Retina (tissue), 1 donor: ENCODE data around the gene SH2B3.
"Not testable (repeated sequence)": the region's sequence is repeated elsewhere in the genome, so short reads cannot be mapped to it uniquely, and the experiment has no call there.

ENCODE experiments used
- DNase-seq: peaks from one replicate; pipeline ENCODE4 v3.0.0-alpha.2; 2016

SH2B3 gene

GRCh38 chr12:111467092-111467856 is 61.6 kb downstream of the SH2B3 start:
- no peak for DNase-seq

- DNase-seq, result no peak
Observed at GRCh38 chr12:111467857-111468241, 62.1 kb downstream of the SH2B3 start.

- no peak for DNase-seq
Observed at GRCh38 chr12:111469401-111469800, 63.7 kb downstream of the SH2B3 start.

GRCh38 chr12:111471236-111471635 is 65.5 kb downstream of the SH2B3 start:
- no peak for DNase-seq

- no peak for DNase-seq
Observed at GRCh38 chr12:111482462-111482861, 76.7 kb downstream of the SH2B3 start.

- no peak for DNase-seq
Observed at GRCh38 chr12:111488271-111488670, 82.5 kb downstream of the SH2B3 start.

GRCh38 chr12:111488798-111489197 is 83.1 kb downstream of the SH2B3 start:
- DNase-seq, result no peak

- not testable (repeated sequence) for DNase-seq
Observed at GRCh38 chr12:111492979-111493378, 87.3 kb downstream of the SH2B3 start.

- DNase-seq, result no peak
Observed at GRCh38 chr12:111494676-111495075, 89.0 kb downstream of the SH2B3 start.
